Measurements from ENCODE around the gene AMHR2. TPM values are rescaled to one million over a fixed set of nuclear protein-coding genes. Genes with fewer than 3 reads are reported as not detected.

The AMHR2 gene
- total and polyA plus RNA-seq, 9 of the 15 experiments (the other 6 are each of a cell fraction or from before 2014, with no cell fraction given), result 8.9 to 49.7 (median 19.3) TPM

DNA sequence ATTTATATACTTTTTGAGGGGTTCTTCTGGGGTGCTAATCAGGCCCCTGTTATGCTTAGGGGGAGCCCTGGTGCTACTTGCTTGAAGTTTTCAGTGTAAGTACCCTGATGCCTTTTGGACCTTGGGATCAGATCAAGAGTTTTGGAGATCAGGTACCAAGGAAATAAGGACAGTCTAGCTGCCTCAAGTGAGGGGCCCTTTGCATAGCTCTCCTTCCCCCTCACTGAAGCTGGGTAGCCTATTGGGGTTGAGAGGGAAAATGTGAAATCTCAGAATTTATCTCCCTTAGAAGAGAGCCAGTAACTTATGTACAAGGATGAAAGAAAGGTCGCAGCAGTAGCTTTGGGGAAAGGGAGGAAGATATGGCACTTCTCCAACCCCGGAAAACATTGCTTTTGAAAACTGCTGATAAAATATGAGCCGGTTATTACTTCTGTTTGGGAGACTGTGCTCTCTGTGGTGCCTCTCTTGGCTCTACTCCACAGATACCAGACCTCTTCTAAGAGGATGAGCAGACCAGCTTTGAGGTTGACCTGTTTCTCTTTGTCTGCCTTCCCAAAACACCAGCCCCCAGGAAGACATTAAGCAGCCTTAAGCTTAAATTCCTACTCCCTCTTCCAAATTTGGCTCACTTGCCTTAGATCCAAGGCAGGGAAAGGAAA is 8.8 kb upstream of the AMHR2 start:
- Histone ChIP-seq H3K4me1 (replicated peaks in 1 of 2; ENCODE audit: control insufficient read depth in 2 of 2, insufficient read depth in 2 of 2, low read length in 2 of 2) (peaks cover 3 to 15% of the 10 kb centered on the region in 2 experiments; a peak in 4 of 5 replicates), H3K79me2 (ENCODE audit: control insufficient read depth, insufficient read depth, low read length) (no peaks in the 10 kb centered on the region), H4K20me1 (replicated peaks; ENCODE audit: control insufficient read depth, insufficient read depth, low read length) (no peaks in the 10 kb centered on the region), H3K4me2 (ENCODE audit: insufficient read depth, low read length) (no peak overlapping the region), H3K27ac (ENCODE audit: extremely low read depth, low read depth, low read length) (no peak overlapping the region), H3K4me3 (no peak overlapping the region), H3K9me1 (ENCODE audit: control insufficient read depth, insufficient read depth, low read length) (no peaks in the 10 kb centered on the region), H3K9me3 (replicated peaks; ENCODE audit: control insufficient read depth, insufficient read depth, low read depth, low read length) (no peaks in the 10 kb centered on the region), H3K36me3 (ENCODE audit: control insufficient read depth, insufficient read depth, low read length) (peaks cover 35% of the 10 kb centered on the region), H3K27me3 (ENCODE audit: control insufficient read depth in 2 of 2, insufficient read depth in 2 of 2, low read length in 2 of 2) (no peaks in the 10 kb centered on the region), H2AFZ (ENCODE audit: low read depth, low read length) (no peak overlapping the region), H3K9ac (ENCODE audit: insufficient read depth in 1 of 2, low read depth in 2 of 2, low read length in 2 of 2) (peak overlapping the region in 1 of 2 experiments; percentile 75; a peak in 1 of 4 replicates)
- 0% methylated on average over 3 of the region's 3 CpGs for WGBS (ENCODE audit: insufficient coverage, low coverage, missing lambda C conversion rate)
- ChIA-PET POLR2A (interaction anchor here (0.7 to 2.7 kb wide), 7 partner anchors 11 to 53 kb away, joined by 3 to 13 read pairs (median 4); no protein-coding TSS in a partner anchor), CTCF (ENCODE audit: low intra/inter-chr PET ratio) (no interaction called here)
- peak in 3 of 4 experiments; percentile 5 to 48 (median 15) for DNase-seq (ENCODE audit: extremely low read depth in 1 of 4, low spot score in 3 of 4)
- FAIRE-seq, result peak; percentile 35
- ATAC-seq, result peak; percentile 74
- intact Hi-C loops (cut with micrococcal nuclease) (no loop called here), in situ Hi-C loops (cut with MboI) (no loop called here)
- BruUV-seq (replicated peaks), result no TSS peak
- TF ChIP-seq, protein P1, sequence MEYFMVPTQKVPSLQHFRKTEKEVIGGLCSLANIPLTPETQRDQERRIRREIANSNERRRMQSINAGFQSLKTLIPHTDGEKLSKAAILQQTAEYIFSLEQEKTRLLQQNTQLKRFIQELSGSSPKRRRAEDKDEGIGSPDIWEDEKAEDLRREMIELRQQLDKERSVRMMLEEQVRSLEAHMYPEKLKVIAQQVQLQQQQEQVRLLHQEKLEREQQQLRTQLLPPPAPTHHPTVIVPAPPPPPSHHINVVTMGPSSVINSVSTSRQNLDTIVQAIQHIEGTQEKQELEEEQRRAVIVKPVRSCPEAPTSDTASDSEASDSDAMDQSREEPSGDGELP (CRISPR knock-in tag; IDR thresholded peaks at IDR 0.05; ENCODE audit: borderline replicate concordance), result no peak
- TF ChIP-seq SUPT5H (IDR thresholded peaks at IDR 0.05) (0 out of 2 replicates have a peak, but pooled peaks have one; percentile 35), ZNF217 (CRISPR knock-in tag; IDR thresholded peaks at IDR 0.05) (no peak), KAT7 (CRISPR knock-in tag; IDR thresholded peaks at IDR 0.05; ENCODE audit: borderline replicate concordance) (no peak), NFIC (IDR thresholded peaks at IDR 0.05) (peak; percentile 52; the same call in 1 of the 2 replicates), GABPA (tag; conservative IDR thresholded peaks at IDR 0.05; ENCODE audit: low read depth) (no peak), POLR2AphosphoS2 (IDR thresholded peaks at IDR 0.05; ENCODE audit: low read length) (peak; percentile 47; the same call in 1 of the 2 replicates), NR3C1 (CRISPR knock-in tag; IDR thresholded peaks at IDR 0.05) (no peak), POLR2AphosphoS5 (IDR thresholded peaks at IDR 0.05; ENCODE audit: control insufficient read depth, insufficient read depth, low read depth, low read length) (peak; percentile 23; the same call in 1 of the 2 replicates), CXXC5 (CRISPR knock-in tag; IDR thresholded peaks at IDR 0.05) (no peak)
- TF ChIP-seq, protein P2, sequence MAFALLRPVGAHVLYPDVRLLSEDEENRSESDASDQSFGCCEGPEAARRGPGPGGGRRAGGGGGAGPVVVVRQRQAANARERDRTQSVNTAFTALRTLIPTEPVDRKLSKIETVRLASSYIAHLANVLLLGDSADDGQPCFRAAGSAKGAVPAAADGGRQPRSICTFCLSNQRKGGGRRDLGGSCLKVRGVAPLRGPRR (CRISPR knock-in tag; IDR thresholded peaks at IDR 0.05), result no peak

Data from K562 (cell line).